ENCODE measurements around the gene TMEM258. TPM values are rescaled to one million over a fixed set of nuclear protein-coding genes. Genes with fewer than 3 reads are reported as not detected.

Gene TMEM258
- total and polyA plus RNA-seq, 10 of the 15 experiments (the other 5 are each of a cell fraction or from before 2014, with no cell fraction given): 160 to 840 (median 326) TPM

DNA sequence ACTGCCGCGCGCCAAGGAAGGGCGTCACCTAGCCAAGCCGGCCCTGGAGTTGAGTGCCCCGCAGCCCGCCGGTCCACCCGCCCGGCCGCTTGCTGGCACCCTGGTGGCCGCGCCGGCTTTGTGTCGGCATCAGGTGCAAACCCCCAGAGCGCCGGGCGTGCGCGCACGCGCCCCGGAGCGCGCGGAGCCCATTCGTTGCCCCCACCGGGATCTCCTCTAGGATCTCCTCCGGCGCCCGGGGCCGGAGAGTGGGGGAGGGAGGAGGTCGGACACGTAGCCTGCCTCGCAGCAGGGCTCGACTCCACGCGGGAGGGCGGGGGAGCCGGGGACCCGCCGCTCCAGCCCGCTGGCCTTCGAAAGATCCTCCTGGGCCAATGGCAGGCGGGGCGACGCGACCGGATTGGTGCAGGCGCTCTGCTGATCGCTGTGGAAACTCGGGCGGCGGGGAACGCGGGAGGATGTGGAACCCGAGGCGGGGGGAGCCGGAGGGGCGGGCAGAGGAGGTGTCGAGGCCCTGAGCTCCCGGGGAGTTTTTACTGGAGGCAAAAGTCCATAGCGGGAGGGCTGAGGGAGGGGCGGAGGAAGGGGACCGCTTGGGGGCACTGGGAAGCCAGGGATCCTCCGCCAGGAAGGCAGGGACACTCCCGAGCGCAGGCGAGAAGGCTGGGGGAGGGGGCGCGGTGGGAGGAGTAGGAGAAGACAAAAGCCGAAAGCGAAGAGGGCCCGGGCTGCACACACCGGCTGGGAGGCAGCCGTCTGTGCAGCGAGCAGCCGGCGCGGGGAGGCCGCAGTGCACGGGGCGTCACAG lies 35.4 kb upstream of the TMEM258 start, which contains the start of gene FADS2 (continued):
- TF ChIP-seq REST (IDR thresholded peaks at IDR 0.05; ENCODE audit: low read depth, low read length): no peak
- no peak for TF ChIP-seq KLF5 (IDR thresholded peaks at IDR 0.05; ENCODE audit: partially characterized antibody)
- peak; percentile 89 for TF ChIP-seq LARP7 (IDR thresholded peaks at IDR 0.05)
- no peak for TF ChIP-seq CHD2 (IDR thresholded peaks at IDR 0.05; ENCODE audit: borderline replicate concordance, low read depth, low read length)
- no peak for TF ChIP-seq NR2C2 (IDR thresholded peaks at IDR 0.05; ENCODE audit: borderline replicate concordance, control insufficient read depth, insufficient read length, low read depth)
- TF ChIP-seq, protein P1, sequence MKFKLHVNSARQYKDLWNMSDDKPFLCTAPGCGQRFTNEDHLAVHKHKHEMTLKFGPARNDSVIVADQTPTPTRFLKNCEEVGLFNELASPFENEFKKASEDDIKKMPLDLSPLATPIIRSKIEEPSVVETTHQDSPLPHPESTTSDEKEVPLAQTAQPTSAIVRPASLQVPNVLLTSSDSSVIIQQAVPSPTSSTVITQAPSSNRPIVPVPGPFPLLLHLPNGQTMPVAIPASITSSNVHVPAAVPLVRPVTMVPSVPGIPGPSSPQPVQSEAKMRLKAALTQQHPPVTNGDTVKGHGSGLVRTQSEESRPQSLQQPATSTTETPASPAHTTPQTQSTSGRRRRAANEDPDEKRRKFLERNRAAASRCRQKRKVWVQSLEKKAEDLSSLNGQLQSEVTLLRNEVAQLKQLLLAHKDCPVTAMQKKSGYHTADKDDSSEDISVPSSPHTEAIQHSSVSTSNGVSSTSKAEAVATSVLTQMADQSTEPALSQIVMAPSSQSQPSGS (IDR thresholded peaks at IDR 0.05; ENCODE audit: low read length): no peak
- TF ChIP-seq WRNIP1 (IDR thresholded peaks at IDR 0.05; ENCODE audit: borderline replicate concordance, low read depth, low read length): no peak
- TF ChIP-seq SMAD5 (IDR thresholded peaks at IDR 0.05; ENCODE audit: low read depth): peak; percentile 8; the same call in 1 of the 2 replicates
- TF ChIP-seq SMARCA5 (IDR thresholded peaks at IDR 0.05): peak; percentile 50; the same call in 1 of the 2 replicates
- peak; percentile 40; the same call in 1 of the 2 replicates for TF ChIP-seq ZNF217 (IDR thresholded peaks at IDR 0.05)
- TF ChIP-seq, protein P2, sequence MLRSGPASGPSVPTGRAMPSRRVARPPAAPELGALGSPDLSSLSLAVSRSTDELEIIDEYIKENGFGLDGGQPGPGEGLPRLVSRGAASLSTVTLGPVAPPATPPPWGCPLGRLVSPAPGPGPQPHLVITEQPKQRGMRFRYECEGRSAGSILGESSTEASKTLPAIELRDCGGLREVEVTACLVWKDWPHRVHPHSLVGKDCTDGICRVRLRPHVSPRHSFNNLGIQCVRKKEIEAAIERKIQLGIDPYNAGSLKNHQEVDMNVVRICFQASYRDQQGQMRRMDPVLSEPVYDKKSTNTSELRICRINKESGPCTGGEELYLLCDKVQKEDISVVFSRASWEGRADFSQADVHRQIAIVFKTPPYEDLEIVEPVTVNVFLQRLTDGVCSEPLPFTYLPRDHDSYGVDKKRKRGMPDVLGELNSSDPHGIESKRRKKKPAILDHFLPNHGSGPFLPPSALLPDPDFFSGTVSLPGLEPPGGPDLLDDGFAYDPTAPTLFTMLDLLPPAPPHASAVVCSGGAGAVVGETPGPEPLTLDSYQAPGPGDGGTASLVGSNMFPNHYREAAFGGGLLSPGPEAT (IDR thresholded peaks at IDR 0.05; ENCODE audit: low read depth): peak; percentile 64; the same call in 1 of the 2 replicates
- TF ChIP-seq RUNX3 (IDR thresholded peaks at IDR 0.05; ENCODE audit: low read length): no peak
- TF ChIP-seq SPI1 (IDR thresholded peaks at IDR 0.05; ENCODE audit: borderline replicate concordance, insufficient read depth, low read depth, low read length): peak; percentile 5; the same call in 1 of the 2 replicates
- TF ChIP-seq MEF2A (IDR thresholded peaks at IDR 0.05; ENCODE audit: insufficient read depth, low read depth, low read length): no peak
- 0 out of 2 replicates have a peak, but pooled peaks have one; percentile 13 for TF ChIP-seq ATF7 (IDR thresholded peaks at IDR 0.05; ENCODE audit: low read depth)
- TF ChIP-seq SMC3 (IDR thresholded peaks at IDR 0.05; ENCODE audit: borderline replicate concordance, low read length): peak; percentile 10; the same call in 1 of the 2 replicates
- no peak for TF ChIP-seq HDAC6 (IDR thresholded peaks at IDR 0.05; ENCODE audit: unreplicated experiment)
- TF ChIP-seq, protein P3, sequence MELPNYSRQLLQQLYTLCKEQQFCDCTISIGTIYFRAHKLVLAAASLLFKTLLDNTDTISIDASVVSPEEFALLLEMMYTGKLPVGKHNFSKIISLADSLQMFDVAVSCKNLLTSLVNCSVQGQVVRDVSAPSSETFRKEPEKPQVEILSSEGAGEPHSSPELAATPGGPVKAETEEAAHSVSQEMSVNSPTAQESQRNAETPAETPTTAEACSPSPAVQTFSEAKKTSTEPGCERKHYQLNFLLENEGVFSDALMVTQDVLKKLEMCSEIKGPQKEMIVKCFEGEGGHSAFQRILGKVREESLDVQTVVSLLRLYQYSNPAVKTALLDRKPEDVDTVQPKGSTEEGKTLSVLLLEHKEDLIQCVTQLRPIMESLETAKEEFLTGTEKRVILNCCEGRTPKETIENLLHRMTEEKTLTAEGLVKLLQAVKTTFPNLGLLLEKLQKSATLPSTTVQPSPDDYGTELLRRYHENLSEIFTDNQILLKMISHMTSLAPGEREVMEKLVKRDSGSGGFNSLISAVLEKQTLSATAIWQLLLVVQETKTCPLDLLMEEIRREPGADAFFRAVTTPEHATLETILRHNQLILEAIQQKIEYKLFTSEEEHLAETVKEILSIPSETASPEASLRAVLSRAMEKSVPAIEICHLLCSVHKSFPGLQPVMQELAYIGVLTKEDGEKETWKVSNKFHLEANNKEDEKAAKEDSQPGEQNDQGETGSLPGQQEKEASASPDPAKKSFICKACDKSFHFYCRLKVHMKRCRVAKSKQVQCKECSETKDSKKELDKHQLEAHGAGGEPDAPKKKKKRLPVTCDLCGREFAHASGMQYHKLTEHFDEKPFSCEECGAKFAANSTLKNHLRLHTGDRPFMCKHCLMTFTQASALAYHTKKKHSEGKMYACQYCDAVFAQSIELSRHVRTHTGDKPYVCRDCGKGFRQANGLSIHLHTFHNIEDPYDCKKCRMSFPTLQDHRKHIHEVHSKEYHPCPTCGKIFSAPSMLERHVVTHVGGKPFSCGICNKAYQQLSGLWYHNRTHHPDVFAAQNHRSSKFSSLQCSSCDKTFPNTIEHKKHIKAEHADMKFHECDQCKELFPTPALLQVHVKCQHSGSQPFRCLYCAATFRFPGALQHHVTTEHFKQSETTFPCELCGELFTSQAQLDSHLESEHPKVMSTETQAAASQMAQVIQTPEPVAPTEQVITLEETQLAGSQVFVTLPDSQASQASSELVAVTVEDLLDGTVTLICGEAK (IDR thresholded peaks at IDR 0.05; ENCODE audit: borderline replicate concordance): no peak

Measured in GM12878 (cell line).